HT-29 (cell line): ENCODE data around the gene RUNX1. TPM values are rescaled to one million over a fixed set of nuclear protein-coding genes. Genes with fewer than 3 reads are reported as not detected.

Source experiments
- DNase-seq: peaks from one replicate; pipeline ENCODE4 v3.0.0-alpha.2; 2015; ENCODE audit warnings: low spot score
- total RNA-seq: library from RNA; depleted of rRNA; stranded (reverse); fragments of >200 nt; shearing (Covaris generic); gene quantifications from 2 replicates; pipeline ENCODE4 v1.2.3, GENCODE V29; 2014

Gene RUNX1
- total RNA-seq, 1 experiment from 2014 or later = 26.7 TPM

DNA sequence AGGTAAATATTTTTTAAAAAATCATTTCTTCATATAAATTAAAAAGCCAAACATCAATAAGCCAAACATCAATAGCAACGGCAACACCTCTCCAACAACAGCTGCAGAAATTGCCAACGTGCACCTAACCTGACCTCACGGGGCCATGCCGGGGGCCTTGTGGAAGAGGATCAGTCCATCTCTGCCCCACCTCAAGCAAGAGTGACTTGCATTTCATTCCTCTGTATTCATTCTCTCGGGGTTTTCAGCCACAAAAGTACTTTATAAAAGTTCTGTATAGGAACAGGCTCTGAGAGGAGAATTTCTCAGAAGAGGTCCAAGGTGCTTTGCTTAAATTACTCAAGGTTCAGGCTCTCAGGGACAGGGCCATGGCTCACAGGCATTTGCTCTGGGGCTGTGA lies 100.9 kb downstream of the RUNX1 start:
- no peak for DNase-seq

DNA sequence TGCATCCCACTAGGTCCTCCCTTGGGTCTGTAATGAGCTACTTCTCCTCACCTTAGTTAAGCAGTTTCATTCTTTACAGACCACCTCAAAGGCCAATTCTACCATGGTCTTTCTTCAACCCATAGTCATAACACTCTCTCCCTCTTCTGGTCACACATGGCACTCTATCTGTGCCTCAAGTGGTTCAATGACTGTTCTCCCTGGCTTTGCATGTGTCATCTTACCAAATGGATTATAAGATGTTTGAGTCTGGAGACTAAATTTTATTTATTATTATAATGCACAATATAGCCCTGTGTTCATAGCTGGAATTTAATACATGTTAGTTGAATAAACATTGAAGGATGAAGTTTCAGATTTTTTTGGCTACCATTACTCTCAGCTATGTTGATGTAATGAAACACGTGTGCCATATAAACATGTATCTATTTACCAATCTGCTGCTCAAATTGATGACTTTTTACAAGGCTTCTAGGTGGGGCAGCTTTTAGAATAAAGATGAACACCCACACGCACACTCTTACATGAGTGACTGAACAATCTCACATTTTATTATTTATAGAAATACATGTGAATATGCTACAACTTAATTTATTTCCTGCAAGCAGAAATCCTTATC lies 102.1 kb downstream of the RUNX1 start:
- no peak for DNase-seq

DNA sequence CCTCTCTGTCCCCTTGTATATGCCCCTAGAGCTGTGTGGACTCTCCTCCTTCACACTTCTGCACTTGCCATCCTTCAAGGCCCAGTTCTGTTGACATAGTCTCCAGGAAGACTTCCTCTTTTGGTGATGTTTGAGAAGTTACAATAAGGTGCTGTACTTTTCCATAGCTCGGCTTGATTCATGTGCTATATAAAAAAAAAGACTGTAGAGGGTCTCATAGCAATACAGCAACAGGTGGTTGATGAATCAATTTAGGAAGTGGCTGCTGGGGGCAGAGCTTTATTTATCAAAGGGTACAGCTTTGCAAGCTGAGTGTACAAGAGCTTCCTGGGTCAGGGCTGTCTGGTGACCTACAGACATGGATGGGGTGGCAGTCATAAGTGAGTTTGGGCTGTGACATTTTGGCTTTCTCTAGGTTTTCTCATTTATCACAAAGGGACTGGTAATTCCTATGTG lies 102.7 kb downstream of the RUNX1 start:
- DNase-seq = no peak

- no peak for DNase-seq
Measured at GRCh38 chr21:34945288-34945687, 103.8 kb downstream of the RUNX1 start.

GRCh38 chr21:34944015-34944755 lies 104.9 kb downstream of the RUNX1 start:
- DNase-seq = no peak

DNA sequence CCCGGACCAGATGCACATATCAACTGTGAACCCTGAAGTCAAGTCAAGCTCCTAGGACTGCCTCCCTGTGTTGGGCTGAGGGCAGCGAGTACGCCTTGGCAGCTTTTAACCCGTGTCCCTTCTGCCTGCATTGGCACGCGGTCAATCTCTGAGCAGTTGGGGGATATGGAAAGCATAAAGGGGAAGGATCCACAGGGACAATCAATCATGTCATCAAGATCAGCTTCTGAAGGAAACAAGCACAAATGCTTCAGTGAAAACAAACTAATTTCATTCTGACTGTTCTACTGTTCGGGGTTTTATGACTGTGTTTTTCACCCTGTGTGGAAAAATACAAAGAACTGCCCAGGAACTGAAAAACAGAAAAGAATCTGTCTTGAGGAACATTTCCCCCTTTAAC lies 106.2 kb downstream of the RUNX1 start:
- no peak for DNase-seq

DNA sequence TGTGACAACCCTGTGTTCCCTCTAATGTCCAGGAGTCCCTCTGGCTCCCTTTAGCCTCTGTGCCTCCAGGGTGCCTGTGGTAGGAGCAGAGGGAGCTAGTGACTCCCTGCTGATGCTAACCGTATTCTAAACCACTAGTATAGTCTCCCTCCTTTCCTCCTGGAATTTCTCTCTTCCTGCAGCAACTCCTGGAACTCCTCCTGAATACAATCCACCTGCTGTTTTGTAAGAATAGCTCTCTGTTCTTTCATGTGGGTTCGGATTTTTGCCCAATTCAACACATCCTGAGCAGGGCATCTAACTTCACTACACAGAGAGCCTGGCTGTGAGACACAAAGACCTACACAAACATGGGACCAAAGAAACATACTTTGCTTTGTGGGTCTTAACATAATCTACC lies 107.9 kb downstream of the RUNX1 start:
- no peak for DNase-seq

DNA sequence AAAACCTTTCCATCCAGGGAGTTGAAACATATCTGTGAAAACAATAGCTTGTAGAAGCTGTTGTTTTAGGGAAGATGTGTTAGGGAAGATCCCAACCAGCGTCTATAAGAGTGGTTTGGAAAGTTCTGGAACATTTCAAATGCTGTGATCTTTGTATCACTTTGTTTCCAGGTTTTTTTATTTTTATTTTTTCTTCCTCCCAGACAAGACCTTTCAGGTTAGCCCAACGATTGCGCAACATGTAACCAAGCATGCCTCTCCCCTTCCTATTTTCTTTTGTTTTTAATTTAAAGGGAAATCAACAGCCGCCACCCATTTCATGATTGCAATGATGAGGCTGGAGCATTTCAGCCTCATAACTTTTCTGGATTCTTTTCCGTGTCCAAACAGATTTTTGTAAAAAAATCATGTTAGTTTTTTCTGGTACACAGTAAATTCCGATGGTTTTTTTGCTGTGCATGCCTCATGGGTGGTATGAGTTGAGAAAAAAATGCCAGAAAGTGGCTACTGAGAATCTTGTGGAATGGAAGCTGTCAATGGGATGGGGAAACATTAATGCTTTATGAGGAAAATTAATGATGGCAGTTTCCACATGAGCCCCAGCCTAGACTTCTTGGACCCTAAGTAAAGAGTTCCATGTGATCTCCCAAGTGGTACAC lies 109.3 kb downstream of the RUNX1 start:
- no peak for DNase-seq

DNA sequence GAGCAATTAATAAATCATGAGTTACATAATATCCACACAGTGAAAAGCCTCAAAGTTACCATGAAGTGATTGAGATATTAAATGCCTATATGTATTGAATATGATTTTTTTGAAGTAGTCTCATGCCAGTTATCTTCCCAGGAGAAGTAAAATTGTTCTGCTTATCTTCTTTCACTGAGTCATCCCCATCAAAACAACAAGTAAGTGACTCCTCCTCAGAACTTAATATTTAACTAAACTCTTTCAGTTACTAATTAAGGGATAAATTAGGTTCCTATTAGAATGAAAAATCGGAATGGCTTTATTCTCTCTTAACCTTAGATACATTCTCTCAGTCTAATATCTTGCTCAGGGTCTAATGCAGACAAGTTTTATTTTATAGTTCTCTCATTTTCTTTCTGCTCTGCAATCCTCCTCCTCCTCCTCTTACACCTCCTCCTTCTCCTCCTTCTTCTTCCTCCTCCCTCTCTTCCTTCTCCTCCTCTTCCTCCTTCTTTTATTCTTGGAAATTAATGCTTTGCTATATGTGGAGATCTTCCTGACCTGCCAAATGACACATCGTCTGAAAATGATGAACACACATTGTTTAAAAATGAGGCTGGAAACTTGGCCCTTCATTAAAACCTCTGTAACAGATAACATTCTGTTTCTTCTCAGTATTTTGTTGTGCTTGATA lies 110.9 kb downstream of the RUNX1 start:
- no peak for DNase-seq

GRCh38 chr21:34936883-34937563 lies 112.1 kb downstream of the RUNX1 start:
- no peak for DNase-seq

DNA sequence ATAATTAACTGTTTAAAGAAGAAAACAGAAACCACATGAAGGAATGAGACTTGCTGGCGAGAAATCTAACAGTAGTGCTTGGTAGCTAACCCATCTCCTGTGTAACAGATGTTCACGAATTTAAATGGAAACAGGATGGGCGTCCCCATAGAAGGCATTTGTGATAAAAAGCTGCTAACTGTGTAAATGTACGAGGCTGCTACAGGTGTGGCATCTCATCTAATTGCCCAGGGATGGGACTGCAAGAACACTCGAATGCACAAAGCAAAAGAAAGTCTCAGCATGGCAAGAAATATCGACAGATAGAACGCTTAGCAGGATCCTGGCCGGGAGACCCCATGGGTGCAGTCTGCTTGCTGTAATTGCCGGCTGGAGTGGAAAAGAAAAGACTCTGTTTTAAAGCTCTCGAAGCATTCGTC lies 112.7 kb downstream of the RUNX1 start:
- DNase-seq = no peak

GRCh38 chr21:34935898-34936297 lies 113.2 kb downstream of the RUNX1 start:
- no peak for DNase-seq

- DNase-seq = no peak
Measured at GRCh38 chr21:34935452-34935851, 113.7 kb downstream of the RUNX1 start.

GRCh38 chr21:34934350-34934749 lies 114.8 kb downstream of the RUNX1 start:
- DNase-seq = no peak

GRCh38 chr21:34933609-34934335 lies 115.3 kb downstream of the RUNX1 start:
- DNase-seq = no peak

DNA sequence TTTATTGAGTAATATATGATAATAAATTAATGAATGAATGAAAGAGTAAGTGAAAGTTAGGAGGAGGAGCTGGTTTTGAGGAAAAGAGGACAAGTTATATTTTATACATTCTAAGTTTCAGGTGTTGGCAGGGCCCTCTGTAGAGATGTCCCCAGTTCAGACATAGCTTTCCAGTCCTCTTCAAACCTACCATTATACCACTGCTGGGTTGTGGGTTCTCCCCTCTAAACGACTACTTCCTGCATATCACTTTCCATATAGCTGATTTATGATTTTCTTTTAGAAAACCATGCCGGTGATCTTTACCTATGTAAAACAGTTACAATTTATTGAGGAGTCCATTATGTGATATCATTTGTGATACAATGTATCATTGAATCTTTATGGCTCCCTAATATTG lies 116.9 kb downstream of the RUNX1 start:
- DNase-seq = no peak

- DNase-seq = no peak
Measured at GRCh38 chr21:34930971-34931370, 118.1 kb downstream of the RUNX1 start.

DNA sequence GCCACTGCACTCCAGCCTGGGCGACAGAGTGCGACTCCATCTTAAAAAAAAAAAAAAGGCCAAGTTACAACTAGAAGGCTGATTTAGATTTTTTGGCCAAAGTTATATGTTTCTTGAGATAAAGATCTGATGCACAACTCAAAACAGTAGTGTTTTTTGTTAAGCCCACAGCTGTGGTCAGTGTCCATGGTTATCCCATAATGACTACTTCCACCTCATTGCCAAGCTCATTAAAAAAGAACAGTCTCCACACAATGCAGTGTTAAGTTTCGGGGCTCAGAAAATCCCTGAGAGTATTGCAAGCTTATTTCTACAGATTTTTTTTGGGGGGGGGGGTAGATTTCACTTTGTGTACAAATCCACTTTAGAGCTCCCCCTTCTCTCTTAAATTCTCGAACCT lies 120.5 kb downstream of the RUNX1 start:
- no peak for DNase-seq

- no peak for DNase-seq
Measured at GRCh38 chr21:34927992-34928391, 121.1 kb downstream of the RUNX1 start.

- DNase-seq = peak; percentile 73
Measured at GRCh38 chr21:34926803-34927467, 122.2 kb downstream of the RUNX1 start.
